Forelimb muscle (tissue), 1 donor: ENCODE data around the gene PEX19. TPM values are rescaled to one million over a fixed set of nuclear protein-coding genes. Genes with fewer than 3 reads are reported as not detected.
"Not testable (repeated sequence)": the region's sequence is repeated elsewhere in the genome, so short reads cannot be mapped to it uniquely, and the experiment has no call there.

Experiments used
- DNase-seq: peaks from one replicate; pipeline ENCODE4 v3.0.0-alpha.2; 2013; ENCODE audit warnings: low read depth
- polyA plus RNA-seq: library from polyadenylated mRNA; unstranded; fragments of 120-200 nt; gene quantifications from one replicate; pipeline ENCODE4 v1.2.1, GENCODE V29; 2013; ENCODE audit not compliant: insufficient read length

Gene PEX19
- 43.2 TPM for polyA plus RNA-seq

- DNase-seq, result peak; percentile 86
Measured at GRCh38 chr1:160284782-160285344, at the start of gene PEX19. PEX19 (minus strand) TSS chr1:160285133; CDS start chr1:160285124, 9 bp downstream.

GRCh38 chr1:160332516-160332915 lies 47.6 kb upstream of the PEX19 start:
- DNase-seq, result no peak

GRCh38 chr1:160330119-160330518 lies 45.2 kb upstream of the PEX19 start:
- no peak for DNase-seq

- DNase-seq, result no peak
Measured at GRCh38 chr1:160328184-160328583, 43.3 kb upstream of the PEX19 start.

- DNase-seq, result no peak
Measured at GRCh38 chr1:160326418-160326817, 41.5 kb upstream of the PEX19 start.

- no peak for DNase-seq
Measured at GRCh38 chr1:160325252-160325651, 40.3 kb upstream of the PEX19 start.

GRCh38 chr1:160322831-160323230 lies 37.9 kb upstream of the PEX19 start:
- DNase-seq, result no peak

- no peak for DNase-seq
Measured at GRCh38 chr1:160315359-160315758, 30.4 kb upstream of the PEX19 start.

- no peak for DNase-seq
Measured at GRCh38 chr1:160309571-160309970, 24.6 kb upstream of the PEX19 start.

GRCh38 chr1:160309185-160309557 lies 24.2 kb upstream of the PEX19 start:
- no peak for DNase-seq

GRCh38 chr1:160308451-160309184 lies 23.7 kb upstream of the PEX19 start:
- DNase-seq, result no peak

GRCh38 chr1:160307118-160307791 lies 22.3 kb upstream of the PEX19 start:
- DNase-seq, result no peak

GRCh38 chr1:160300173-160300572 lies 15.2 kb upstream of the PEX19 start:
- no peak for DNase-seq

- DNase-seq, result no peak
Measured at GRCh38 chr1:160296036-160296435, 11.1 kb upstream of the PEX19 start.

- no peak for DNase-seq
Measured at GRCh38 chr1:160293020-160293968, 8.4 kb upstream of the PEX19 start.

- peak; percentile 49 for DNase-seq
Measured at GRCh38 chr1:160291248-160292220, 6.6 kb upstream of the PEX19 start.

GRCh38 chr1:160287769-160288168 lies 2.8 kb upstream of the PEX19 start:
- DNase-seq, result not testable (repeated sequence)

- no peak for DNase-seq
Measured at GRCh38 chr1:160285506-160285905, 573 bp upstream of the PEX19 start.

GRCh38 chr1:160284220-160284781 lies 632 bp downstream of the PEX19 start:
- no peak for DNase-seq

- no peak for DNase-seq
Measured at GRCh38 chr1:160282807-160283206, 2.1 kb downstream of the PEX19 start.
